ENCODE data around the gene STMN1. TPM values are rescaled to one million over a fixed set of nuclear protein-coding genes. Genes with fewer than 3 reads are reported as not detected.
A peak's percentile ranks its signal among the peaks of the same experiment; 100 is the strongest.

The STMN1 gene
- total and polyA plus RNA-seq, 2 experiments from 2014 or later, result 227 to 1,890 TPM

GRCh38 chr1:25858494-25858893 is 47.7 kb downstream of the STMN1 start:
- Histone ChIP-seq H3F3A (replicated peaks; ENCODE audit: low read depth) (0 out of 2 replicates have a peak, but pooled peaks cover 3% of the 10 kb centered on the region), H3K4me3 (peak overlapping the region; percentile 95), H2AFZ (peak overlapping the region; percentile 98; the same call in 1 of the 2 replicates), H3K36me3 (ENCODE audit: insufficient read depth) (no peaks in the 10 kb centered on the region), H3K79me2 (replicated peaks; ENCODE audit: insufficient read depth) (peaks cover 56% of the 10 kb centered on the region), H4K20me1 (replicated peaks; ENCODE audit: insufficient read depth) (peaks cover 20% of the 10 kb centered on the region), H3K27me3 (ENCODE audit: insufficient read depth) (no peaks in the 10 kb centered on the region), H3K27ac (ENCODE audit: low read depth) (peak overlapping the region; percentile 95; the same call in 1 of the 2 replicates), H3K4me1 (ENCODE audit: insufficient read depth) (peaks cover 11% of the 10 kb centered on the region), H3K4me2 (peak overlapping the region; percentile 91), H3K9me2 (ENCODE audit: insufficient read depth) (no peaks in the 10 kb centered on the region)
- TF ChIP-seq NANOG (IDR thresholded peaks at IDR 0.05; ENCODE audit: borderline replicate concordance), result no peak
- no peak for TF ChIP-seq REST (IDR thresholded peaks at IDR 0.05; ENCODE audit: unreplicated experiment)
- no peak for TF ChIP-seq JUNB (IDR thresholded peaks at IDR 0.05; ENCODE audit: unreplicated experiment)
- TF ChIP-seq POLR2AphosphoS5 (IDR thresholded peaks at IDR 0.05; ENCODE audit: low read depth), result no peak
- TF ChIP-seq EZH2phosphoT487 (IDR thresholded peaks at IDR 0.05; ENCODE audit: unreplicated experiment), result no peak
- no peak for TF ChIP-seq ZNF331 (CRISPR knock-in tag; IDR thresholded peaks at IDR 0.05; ENCODE audit: low read depth)
- no peak; a peak in 1 of 4 replicates for TF ChIP-seq CTCF (conservative IDR thresholded peaks at IDR 0.05; ENCODE audit: low read depth in 2 of 2)
- no peak for TF ChIP-seq EZH2 (IDR thresholded peaks at IDR 0.05; ENCODE audit: low read depth, unreplicated experiment)
- no peak for TF ChIP-seq CREB1 (CRISPR knock-in tag; IDR thresholded peaks at IDR 0.05; ENCODE audit: low read depth)
- TF ChIP-seq, protein P1, sequence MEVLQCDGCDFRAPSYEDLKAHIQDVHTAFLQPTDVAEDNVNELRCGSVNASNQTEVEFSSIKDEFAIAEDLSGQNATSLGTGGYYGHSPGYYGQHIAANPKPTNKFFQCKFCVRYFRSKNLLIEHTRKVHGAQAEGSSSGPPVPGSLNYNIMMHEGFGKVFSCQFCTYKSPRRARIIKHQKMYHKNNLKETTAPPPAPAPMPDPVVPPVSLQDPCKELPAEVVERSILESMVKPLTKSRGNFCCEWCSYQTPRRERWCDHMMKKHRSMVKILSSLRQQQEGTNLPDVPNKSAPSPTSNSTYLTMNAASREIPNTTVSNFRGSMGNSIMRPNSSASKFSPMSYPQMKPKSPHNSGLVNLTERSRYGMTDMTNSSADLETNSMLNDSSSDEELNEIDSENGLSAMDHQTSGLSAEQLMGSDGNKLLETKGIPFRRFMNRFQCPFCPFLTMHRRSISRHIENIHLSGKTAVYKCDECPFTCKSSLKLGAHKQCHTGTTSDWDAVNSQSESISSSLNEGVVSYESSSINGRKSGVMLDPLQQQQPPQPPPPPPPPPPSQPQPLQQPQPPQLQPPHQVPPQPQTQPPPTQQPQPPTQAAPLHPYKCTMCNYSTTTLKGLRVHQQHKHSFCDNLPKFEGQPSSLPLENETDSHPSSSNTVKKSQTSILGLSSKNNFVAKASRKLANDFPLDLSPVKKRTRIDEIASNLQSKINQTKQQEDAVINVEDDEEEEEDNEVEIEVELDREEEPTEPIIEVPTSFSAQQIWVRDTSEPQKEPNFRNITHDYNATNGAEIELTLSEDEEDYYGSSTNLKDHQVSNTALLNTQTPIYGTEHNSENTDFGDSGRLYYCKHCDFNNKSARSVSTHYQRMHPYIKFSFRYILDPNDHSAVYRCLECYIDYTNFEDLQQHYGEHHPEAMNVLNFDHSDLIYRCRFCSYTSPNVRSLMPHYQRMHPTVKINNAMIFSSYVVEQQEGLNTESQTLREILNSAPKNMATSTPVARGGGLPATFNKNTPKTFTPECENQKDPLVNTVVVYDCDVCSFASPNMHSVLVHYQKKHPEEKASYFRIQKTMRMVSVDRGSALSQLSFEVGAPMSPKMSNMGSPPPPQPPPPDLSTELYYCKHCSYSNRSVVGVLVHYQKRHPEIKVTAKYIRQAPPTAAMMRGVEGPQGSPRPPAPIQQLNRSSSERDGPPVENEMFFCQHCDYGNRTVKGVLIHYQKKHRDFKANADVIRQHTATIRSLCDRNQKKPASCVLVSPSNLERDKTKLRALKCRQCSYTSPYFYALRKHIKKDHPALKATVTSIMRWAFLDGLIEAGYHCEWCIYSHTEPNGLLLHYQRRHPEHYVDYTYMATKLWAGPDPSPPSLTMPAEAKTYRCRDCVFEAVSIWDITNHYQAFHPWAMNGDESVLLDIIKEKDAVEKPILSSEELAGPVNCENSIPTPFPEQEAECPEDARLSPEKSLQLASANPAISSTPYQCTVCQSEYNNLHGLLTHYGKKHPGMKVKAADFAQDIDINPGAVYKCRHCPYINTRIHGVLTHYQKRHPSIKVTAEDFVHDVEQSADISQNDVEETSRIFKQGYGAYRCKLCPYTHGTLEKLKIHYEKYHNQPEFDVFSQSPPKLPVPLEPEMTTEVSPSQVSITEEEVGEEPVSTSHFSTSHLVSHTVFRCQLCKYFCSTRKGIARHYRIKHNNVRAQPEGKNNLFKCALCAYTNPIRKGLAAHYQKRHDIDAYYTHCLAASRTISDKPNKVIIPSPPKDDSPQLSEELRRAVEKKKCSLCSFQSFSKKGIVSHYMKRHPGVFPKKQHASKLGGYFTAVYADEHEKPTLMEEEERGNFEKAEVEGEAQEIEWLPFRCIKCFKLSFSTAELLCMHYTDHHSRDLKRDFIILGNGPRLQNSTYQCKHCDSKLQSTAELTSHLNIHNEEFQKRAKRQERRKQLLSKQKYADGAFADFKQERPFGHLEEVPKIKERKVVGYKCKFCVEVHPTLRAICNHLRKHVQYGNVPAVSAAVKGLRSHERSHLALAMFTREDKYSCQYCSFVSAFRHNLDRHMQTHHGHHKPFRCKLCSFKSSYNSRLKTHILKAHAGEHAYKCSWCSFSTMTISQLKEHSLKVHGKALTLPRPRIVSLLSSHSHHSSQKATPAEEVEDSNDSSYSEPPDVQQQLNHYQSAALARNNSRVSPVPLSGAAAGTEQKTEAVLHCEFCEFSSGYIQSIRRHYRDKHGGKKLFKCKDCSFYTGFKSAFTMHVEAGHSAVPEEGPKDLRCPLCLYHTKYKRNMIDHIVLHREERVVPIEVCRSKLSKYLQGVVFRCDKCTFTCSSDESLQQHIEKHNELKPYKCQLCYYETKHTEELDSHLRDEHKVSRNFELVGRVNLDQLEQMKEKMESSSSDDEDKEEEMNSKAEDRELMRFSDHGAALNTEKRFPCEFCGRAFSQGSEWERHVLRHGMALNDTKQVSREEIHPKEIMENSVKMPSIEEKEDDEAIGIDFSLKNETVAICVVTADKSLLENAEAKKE (CRISPR knock-in tag; IDR thresholded peaks at IDR 0.05), result no peak
- TF ChIP-seq ZNF114 (CRISPR knock-in tag; IDR thresholded peaks at IDR 0.05), result no peak
- TF ChIP-seq, protein P2, sequence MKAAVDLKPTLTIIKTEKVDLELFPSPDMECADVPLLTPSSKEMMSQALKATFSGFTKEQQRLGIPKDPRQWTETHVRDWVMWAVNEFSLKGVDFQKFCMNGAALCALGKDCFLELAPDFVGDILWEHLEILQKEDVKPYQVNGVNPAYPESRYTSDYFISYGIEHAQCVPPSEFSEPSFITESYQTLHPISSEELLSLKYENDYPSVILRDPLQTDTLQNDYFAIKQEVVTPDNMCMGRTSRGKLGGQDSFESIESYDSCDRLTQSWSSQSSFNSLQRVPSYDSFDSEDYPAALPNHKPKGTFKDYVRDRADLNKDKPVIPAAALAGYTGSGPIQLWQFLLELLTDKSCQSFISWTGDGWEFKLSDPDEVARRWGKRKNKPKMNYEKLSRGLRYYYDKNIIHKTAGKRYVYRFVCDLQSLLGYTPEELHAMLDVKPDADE (IDR thresholded peaks at IDR 0.05), result no peak
- no peak for TF ChIP-seq STAT1 (IDR thresholded peaks at IDR 0.05; ENCODE audit: unreplicated experiment)
- peaks cover 3% of the 10 kb centered on the region; the same call in 2 of the 3 replicates for H3K9me3 Mint-ChIP-seq
- peak overlapping the region; percentile 97 for H3K27ac Mint-ChIP-seq
- H3K4me1 Mint-ChIP-seq, result peaks cover 14% of the 10 kb centered on the region
- peaks cover 2% of the 10 kb centered on the region; the same call in 1 of the 3 replicates for H3K36me3 Mint-ChIP-seq (ENCODE audit: low read depth)
- ATAC-seq (peak; percentile 5), DNase-seq (ENCODE audit: low spot score) (no peak)
- peak overlapping the region; percentile 97 for H3K4me3 Mint-ChIP-seq
- peaks cover 10% of the 10 kb centered on the region for H3K27me3 Mint-ChIP-seq (ENCODE audit: insufficient read depth, low read depth, poor library complexity)

All from GM23338 (cell line).